IMR-90 (cell line): ENCODE measurements around the gene PRUNE2. TPM values are rescaled to one million over a fixed set of nuclear protein-coding genes. Genes with fewer than 3 reads are reported as not detected.

Source experiments
- ATAC-seq: fragments of 200-7000 bp; cut with Tn5 transposase; 2 replicates; pipeline ENCODE4 v1.9.1; 2020; ENCODE audit warnings: low read depth, mild to moderate bottlenecking, moderate library complexity
- BruUV-seq: library from RNA; stranded (reverse); fragments of 400-500 nt; replicated peaks from 2 replicates; lab custom pipeline; 2021; lab: Mats Ljungman, UMichigan
- CTCF ChIA-PET: fragments of 300-600 bp; formaldehyde crosslinking; extraction: SDS; loops from one replicate; lab custom pipeline; 2021; ENCODE audit warnings: antibody characterized with exemption; lab: Yijun Ruan, JAX
- POLR2A ChIA-PET: fragments of 300-600 bp; sonication (Branson Sonifier 250); formaldehyde crosslinking; loops from one replicate; lab custom pipeline; 2022; ENCODE audit warnings: antibody characterized with exemption; ENCODE audit not compliant: unreplicated experiment; lab: Charles Lee
- DNase-seq: peaks from one replicate; pipeline ENCODE4 v3.0.0; 2013
- H2AFZ ChIP-seq: replicated peaks from 2 replicates; pipeline ENCODE3; 2013; ENCODE audit warnings: low read length, mild to moderate bottlenecking; ENCODE audit not compliant: poor library complexity
- H2AK5ac ChIP-seq: 2 replicates; pipeline ENCODE4 v1.6.1; 2013; ENCODE audit warnings: low read depth, low read length, inconsistent platforms
- H2AK9ac ChIP-seq: replicated peaks from 2 replicates; pipeline ENCODE3; 2013; ENCODE audit warnings: mild to moderate bottlenecking, low read depth, low read length, moderate library complexity; ENCODE audit not compliant: poor library complexity
- H2BK120ac ChIP-seq: 2 replicates; pipeline ENCODE4 v1.6.1; 2013; ENCODE audit warnings: low read depth, low read length, inconsistent platforms
- H2BK15ac ChIP-seq: 3 replicates; pipeline ENCODE4 v1.6.1; 2013; ENCODE audit warnings: low read depth, low read length, inconsistent platforms
- H2BK20ac ChIP-seq: 2 replicates; pipeline ENCODE4 v1.6.1; 2013; ENCODE audit warnings: low read depth, mild to moderate bottlenecking, inconsistent platforms, low read length, moderate library complexity
- H2BK5ac ChIP-seq: 2 replicates; pipeline ENCODE4 v1.6.1; 2013; ENCODE audit warnings: mild to moderate bottlenecking, low read depth, low read length, inconsistent platforms; ENCODE audit not compliant: poor library complexity, severe bottlenecking
- H3K14ac ChIP-seq: replicated peaks from 2 replicates; pipeline ENCODE4 v1.6.1; 2013; ENCODE audit warnings: low read depth, low read length, inconsistent platforms
- H3K18ac ChIP-seq: 2 replicates; pipeline ENCODE4 v1.6.1; 2013; ENCODE audit warnings: low read depth, low read length, control low read depth
- H3K23ac ChIP-seq: 2 replicates; pipeline ENCODE4 v1.6.1; 2013; ENCODE audit warnings: low read depth, low read length, inconsistent platforms
- H3K27ac ChIP-seq: 2 replicates; pipeline ENCODE4 v1.5.1; 2013; ENCODE audit warnings: mild to moderate bottlenecking, control low read depth, low read length; ENCODE audit not compliant: insufficient read depth
- H3K27me3 ChIP-seq: 2 replicates; pipeline ENCODE4 v1.6.1; 2013; ENCODE audit warnings: low read length; ENCODE audit not compliant: control insufficient read depth, insufficient read depth
- H3K36me3 ChIP-seq: 2 replicates; pipeline ENCODE4 v1.6.1; 2013; ENCODE audit warnings: low read length, mixed read lengths; ENCODE audit not compliant: control insufficient read depth, insufficient read depth
- H3K4ac ChIP-seq: 2 replicates; pipeline ENCODE4 v1.6.1; 2013; ENCODE audit warnings: low read depth, low read length, inconsistent platforms
- H3K4me1 ChIP-seq: 2 replicates; pipeline ENCODE4 v1.6.1; 2013; ENCODE audit warnings: low read length, mixed read lengths; ENCODE audit not compliant: control insufficient read depth, insufficient read depth
- H3K4me2 ChIP-seq: 2 replicates; pipeline ENCODE4 v1.6.1; 2013; ENCODE audit warnings: low read depth, mild to moderate bottlenecking, control low read depth, low read length, moderate library complexity
- H3K4me3 ChIP-seq: 2 replicates; pipeline ENCODE4 v1.5.1; 2013; ENCODE audit warnings: low read depth, mild to moderate bottlenecking, control low read depth, low read length, moderate library complexity; ENCODE audit not compliant: insufficient read depth
- H3K56ac ChIP-seq: 2 replicates; pipeline ENCODE4 v1.6.1; 2013; ENCODE audit warnings: low read length, inconsistent platforms; ENCODE audit not compliant: insufficient read depth; ENCODE audit errors: extremely low read depth
- H3K79me1 ChIP-seq, 2 experiments: 2 replicates each; pipeline ENCODE4 v1.6.1; 2013; ENCODE audit warnings: low read length in 2 of 2, inconsistent platforms in 1 of 2, low read depth in 1 of 2
- H3K9ac ChIP-seq: 2 replicates; pipeline ENCODE4 v1.6.1; 2013; ENCODE audit warnings: low read depth, low read length, control low read depth
- H3K9me1 ChIP-seq: 2 replicates; pipeline ENCODE4 v1.6.1; 2013; ENCODE audit warnings: low read length, inconsistent platforms; ENCODE audit not compliant: insufficient read depth
- H3K9me3 ChIP-seq: 2 replicates; pipeline ENCODE4 v1.6.1; 2013; ENCODE audit warnings: low read length; ENCODE audit not compliant: control insufficient read depth, insufficient read depth
- H4K20me1 ChIP-seq: 2 replicates; pipeline ENCODE4 v1.6.1; 2013; ENCODE audit warnings: low read length, inconsistent platforms; ENCODE audit not compliant: insufficient read depth
- H4K5ac ChIP-seq: 2 replicates; pipeline ENCODE4 v1.6.1; 2013; ENCODE audit warnings: mild to moderate bottlenecking, low read depth, low read length, control low read depth
- H4K8ac ChIP-seq, 2 experiments: 2 replicates each; pipeline ENCODE4 v1.6.1; 2013; ENCODE audit warnings: low read depth in 2 of 2, low read length in 2 of 2, control low read depth in 1 of 2, inconsistent platforms in 1 of 2
- H4K91ac ChIP-seq: 2 replicates; pipeline ENCODE4 v1.6.1; 2013; ENCODE audit warnings: low read depth, low read length, inconsistent platforms; ENCODE audit not compliant: insufficient read depth
- BHLHE40 ChIP-seq: fragments of 150-350 bp; IDR thresholded peaks from 2 replicates; pipeline ENCODE4 v1.6.1; 2016; ENCODE audit warnings: mild to moderate bottlenecking, low read depth, low read length
- CEBPB ChIP-seq: IDR thresholded peaks from 2 replicates; pipeline ENCODE4 v1.6.1; 2012; ENCODE audit warnings: low read depth, low read length, improper control_type of control experiment
- CHD1 ChIP-seq: IDR thresholded peaks from 2 replicates; pipeline ENCODE4 v1.6.1; 2012; ENCODE audit warnings: low read depth, low read length, improper control_type of control experiment
- FOS ChIP-seq: fragments of 150-350 bp; IDR thresholded peaks from 2 replicates; pipeline ENCODE4 v1.6.1; 2016; ENCODE audit warnings: low read depth, low read length
- MAFK ChIP-seq: IDR thresholded peaks from 2 replicates; pipeline ENCODE4 v1.6.1; 2012; ENCODE audit warnings: low read depth, low read length, improper control_type of control experiment
- MAZ ChIP-seq: IDR thresholded peaks from 2 replicates; pipeline ENCODE4 v1.6.1; 2012; ENCODE audit warnings: low read depth, mild to moderate bottlenecking, low read length, improper control_type of control experiment, moderate library complexity, borderline replicate concordance
- MXI1 ChIP-seq: IDR thresholded peaks from 2 replicates; pipeline ENCODE4 v1.6.1; 2012; ENCODE audit warnings: low read depth, mild to moderate bottlenecking, low read length, moderate library complexity, borderline replicate concordance
- NFE2L2 ChIP-seq: fragments of 150-350 bp; IDR thresholded peaks from 2 replicates; pipeline ENCODE4 v1.6.1; 2016; ENCODE audit warnings: low read depth, mild to moderate bottlenecking, low read length
- POLR2A ChIP-seq: IDR thresholded peaks from 2 replicates; pipeline ENCODE4 v1.6.1; 2012; ENCODE audit warnings: mild to moderate bottlenecking, low read depth, low read length
- RAD21 ChIP-seq: IDR thresholded peaks from 2 replicates; pipeline ENCODE4 v1.6.1; 2012; ENCODE audit warnings: low read length, improper control_type of control experiment
- RCOR1 ChIP-seq: IDR thresholded peaks from 2 replicates; pipeline ENCODE4 v1.6.1; 2012; ENCODE audit warnings: mild to moderate bottlenecking, low read length, improper control_type of control experiment; ENCODE audit not compliant: insufficient replicate concordance
- RFX5 ChIP-seq: IDR thresholded peaks from 2 replicates; pipeline ENCODE4 v1.8.0; 2012; ENCODE audit warnings: low read depth, mild to moderate bottlenecking, low read length, moderate library complexity
- SMC3 ChIP-seq: fragments of 150-350 bp; IDR thresholded peaks from 2 replicates; pipeline ENCODE4 v1.6.1; 2016; ENCODE audit warnings: low read depth, mild to moderate bottlenecking, antibody characterized with exemption, low read length, moderate library complexity
- dilution Hi-C: fragments of 300-500 bp; cut with HindIII; formaldehyde crosslinking; loops from one replicate; pipeline ENCODE4 v1.14.3; 2018; ENCODE audit warnings: low sequenced_read_pairs; ENCODE audit not compliant: unreplicated experiment
- in situ Hi-C: fragments of 300-500 bp; cut with MboI; formaldehyde crosslinking; loops from 3 replicates; pipeline ENCODE4 v1.14.3; 2019; ENCODE audit warnings: low sequenced_read_pairs, inconsistent platforms, mixed read lengths
- intact Hi-C: fragments of 100-400 bp; cut with micrococcal nuclease; formaldehyde crosslinking; loops from 2 replicates; pipeline ENCODE4 v1.10.0; 2022
- polyA plus RNA-seq, 3 experiments: library from polyadenylated mRNA; depleted of rRNA; stranded (reverse); fragments of >200 nt; gene quantifications; 2 replicates each; pipeline ENCODE4 v1.2.3, GENCODE V29; 2012; ENCODE audit warnings: low replicate concordance in 1 of 3
- total RNA-seq: library from RNA; depleted of rRNA; stranded (reverse); fragments of >200 nt; gene quantifications from 2 replicates; pipeline ENCODE4 v1.2.3, GENCODE V29; 2012
- TF ChIP-seq, protein P1 (sequence below): fragments of 150-350 bp; IDR thresholded peaks from 2 replicates; pipeline ENCODE4 v1.6.1; 2016; ENCODE audit warnings: low read depth, mild to moderate bottlenecking, low read length, moderate library complexity, borderline replicate concordance
- TF ChIP-seq, protein P2 (sequence below): conservative IDR thresholded peaks from 2 replicates; pipeline ENCODE4 v1.5.1; 2012; ENCODE audit warnings: mild to moderate bottlenecking, low read depth, low read length, improper control_type of control experiment
- TF ChIP-seq, protein P3 (sequence below): fragments of 150-350 bp; IDR thresholded peaks from 2 replicates; pipeline ENCODE4 v1.6.1; 2017; ENCODE audit warnings: mild to moderate bottlenecking, antibody characterized with exemption, low read length, low read depth

Gene PRUNE2
- total and polyA plus RNA-seq, 2 of the 4 experiments (the other 2 are of a cell fraction), result 0.70 to 1.6 TPM

DNA sequence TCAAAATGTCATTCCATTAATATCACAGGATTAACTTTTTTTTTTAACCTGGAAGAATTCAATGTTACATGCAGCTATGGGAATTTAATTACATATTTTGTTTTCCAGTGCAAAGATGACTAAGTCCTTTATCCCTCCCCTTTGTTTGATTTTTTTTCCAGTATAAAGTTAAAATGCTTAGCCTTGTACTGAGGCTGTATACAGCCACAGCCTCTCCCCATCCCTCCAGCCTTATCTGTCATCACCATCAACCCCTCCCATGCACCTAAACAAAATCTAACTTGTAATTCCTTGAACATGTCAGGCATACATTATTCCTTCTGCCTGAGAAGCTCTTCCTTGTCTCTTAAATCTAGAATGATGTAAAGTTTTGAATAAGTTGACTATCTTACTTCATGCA is 121.0 kb downstream of the PRUNE2 start:
- H3K23ac ChIP-seq, result no peak overlapping the region
- H4K8ac ChIP-seq, result no peak overlapping the region
- ChIA-PET POLR2A (no interaction called here), CTCF (no interaction called here)
- no peaks in the 10 kb centered on the region for H3K9me3 ChIP-seq
- H4K5ac ChIP-seq, result no peak overlapping the region
- H3K4ac ChIP-seq, result no peak overlapping the region
- no peaks in the 10 kb centered on the region for H3K27me3 ChIP-seq
- no peak overlapping the region for H2BK20ac ChIP-seq
- DNase-seq (no peak), ATAC-seq (peak; percentile 59)
- no peaks in the 10 kb centered on the region for H4K20me1 ChIP-seq
- TF ChIP-seq MXI1, result no peak
- TF ChIP-seq, protein P1, sequence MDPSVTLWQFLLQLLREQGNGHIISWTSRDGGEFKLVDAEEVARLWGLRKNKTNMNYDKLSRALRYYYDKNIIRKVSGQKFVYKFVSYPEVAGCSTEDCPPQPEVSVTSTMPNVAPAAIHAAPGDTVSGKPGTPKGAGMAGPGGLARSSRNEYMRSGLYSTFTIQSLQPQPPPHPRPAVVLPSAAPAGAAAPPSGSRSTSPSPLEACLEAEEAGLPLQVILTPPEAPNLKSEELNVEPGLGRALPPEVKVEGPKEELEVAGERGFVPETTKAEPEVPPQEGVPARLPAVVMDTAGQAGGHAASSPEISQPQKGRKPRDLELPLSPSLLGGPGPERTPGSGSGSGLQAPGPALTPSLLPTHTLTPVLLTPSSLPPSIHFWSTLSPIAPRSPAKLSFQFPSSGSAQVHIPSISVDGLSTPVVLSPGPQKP, result no peak
- no peak for TF ChIP-seq MAZ
- no peak for TF ChIP-seq RFX5
- no peak for TF ChIP-seq CHD1
- TF ChIP-seq CEBPB, result no peak
- TF ChIP-seq RCOR1, result no peak
- TF ChIP-seq SMC3, result no peak
- TF ChIP-seq, protein P2, sequence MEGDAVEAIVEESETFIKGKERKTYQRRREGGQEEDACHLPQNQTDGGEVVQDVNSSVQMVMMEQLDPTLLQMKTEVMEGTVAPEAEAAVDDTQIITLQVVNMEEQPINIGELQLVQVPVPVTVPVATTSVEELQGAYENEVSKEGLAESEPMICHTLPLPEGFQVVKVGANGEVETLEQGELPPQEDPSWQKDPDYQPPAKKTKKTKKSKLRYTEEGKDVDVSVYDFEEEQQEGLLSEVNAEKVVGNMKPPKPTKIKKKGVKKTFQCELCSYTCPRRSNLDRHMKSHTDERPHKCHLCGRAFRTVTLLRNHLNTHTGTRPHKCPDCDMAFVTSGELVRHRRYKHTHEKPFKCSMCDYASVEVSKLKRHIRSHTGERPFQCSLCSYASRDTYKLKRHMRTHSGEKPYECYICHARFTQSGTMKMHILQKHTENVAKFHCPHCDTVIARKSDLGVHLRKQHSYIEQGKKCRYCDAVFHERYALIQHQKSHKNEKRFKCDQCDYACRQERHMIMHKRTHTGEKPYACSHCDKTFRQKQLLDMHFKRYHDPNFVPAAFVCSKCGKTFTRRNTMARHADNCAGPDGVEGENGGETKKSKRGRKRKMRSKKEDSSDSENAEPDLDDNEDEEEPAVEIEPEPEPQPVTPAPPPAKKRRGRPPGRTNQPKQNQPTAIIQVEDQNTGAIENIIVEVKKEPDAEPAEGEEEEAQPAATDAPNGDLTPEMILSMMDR, result no peak
- TF ChIP-seq, protein P3, sequence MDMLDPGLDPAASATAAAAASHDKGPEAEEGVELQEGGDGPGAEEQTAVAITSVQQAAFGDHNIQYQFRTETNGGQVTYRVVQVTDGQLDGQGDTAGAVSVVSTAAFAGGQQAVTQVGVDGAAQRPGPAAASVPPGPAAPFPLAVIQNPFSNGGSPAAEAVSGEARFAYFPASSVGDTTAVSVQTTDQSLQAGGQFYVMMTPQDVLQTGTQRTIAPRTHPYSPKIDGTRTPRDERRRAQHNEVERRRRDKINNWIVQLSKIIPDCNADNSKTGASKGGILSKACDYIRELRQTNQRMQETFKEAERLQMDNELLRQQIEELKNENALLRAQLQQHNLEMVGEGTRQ, result no peak
- no peak for TF ChIP-seq POLR2A
- no peak for TF ChIP-seq BHLHE40
- no peak for TF ChIP-seq FOS
- no peak for TF ChIP-seq MAFK
- no peak for TF ChIP-seq NFE2L2
- no peak for TF ChIP-seq RAD21
- no TSS peak for BruUV-seq
- H2AK5ac ChIP-seq, result no peak overlapping the region
- H3K4me1 ChIP-seq, result no peaks in the 10 kb centered on the region
- no peak overlapping the region for H3K4me3 ChIP-seq
- no peak overlapping the region for H2BK120ac ChIP-seq
- no peak overlapping the region for H2AK9ac ChIP-seq
- no peak overlapping the region for H3K9ac ChIP-seq
- no peak overlapping the region for H2BK5ac ChIP-seq
- no peak overlapping the region for H3K56ac ChIP-seq
- dilution Hi-C loops (no loop called here), intact Hi-C loops (loop anchor here (10.0 kb wide), 1 partner anchor 60 kb away; no protein-coding TSS in a partner anchor), in situ Hi-C loops (no loop called here)
- H3K18ac ChIP-seq, result no peak overlapping the region
- H2BK15ac ChIP-seq, result no peak overlapping the region
- H3K79me1 ChIP-seq, result no peaks in the 10 kb centered on the region
- no peak overlapping the region for H4K91ac ChIP-seq
- no peak overlapping the region; the same call in 1 of the 2 replicates for H3K4me2 ChIP-seq
- no peaks in the 10 kb centered on the region for H3K36me3 ChIP-seq
- H2AFZ ChIP-seq, result no peak overlapping the region
- H3K14ac ChIP-seq, result no peak overlapping the region
- H3K9me1 ChIP-seq, result no peaks in the 10 kb centered on the region
- H3K27ac ChIP-seq, result no peak overlapping the region
